C4-2B (cell line): ENCODE data around the gene LRRC53.

Experiments
- CTCF ChIP-seq: fragments of 450-650 bp; conservative IDR thresholded peaks from 2 replicates; pipeline ENCODE4 v1.5.1; 2017; ENCODE audit warnings: mild to moderate bottlenecking
- ZFX ChIP-seq: fragments of 450-650 bp; IDR thresholded peaks from 2 replicates; pipeline ENCODE4 v1.6.1; 2017

- TF ChIP-seq CTCF = no peak
- TF ChIP-seq ZFX = no peak
Observed at GRCh38 chr1:74422421-74423292, 89.8 kb downstream of the LRRC53 start.
